ENCODE measurements around the gene AIP.

- TF ChIP-seq POLR2A (IDR thresholded peaks at IDR 0.05) (no peak), POLR2AphosphoS5 (IDR thresholded peaks at IDR 0.05) (no peak), CTCF (IDR thresholded peaks at IDR 0.05) (no peak)
Observed at GRCh38 chr11:67524480-67524808, 41.6 kb downstream of the AIP start.
